GM13976 (cell line): Measurements from ENCODE around the gene HSD3B7.
A peak's percentile ranks its signal among the peaks of the same experiment; 100 is the strongest.
"Not testable (repeated sequence)": the region's sequence is repeated elsewhere in the genome, so short reads cannot be mapped to it uniquely, and the experiment has no call there.

Experiments used
- DNase-seq: peaks from one replicate; pipeline ENCODE4 v3.0.0; 2012; ENCODE audit warnings: low spot score
- in situ Hi-C: fragments of 300-500 bp; cut with MboI; formaldehyde crosslinking; loops from one replicate; pipeline ENCODE4 v1.12.0; 2022; ENCODE audit warnings: low sequenced_read_pairs, mixed read lengths, inconsistent platforms; ENCODE audit not compliant: unreplicated experiment
- TF ChIP-seq, protein P1 (sequence below): IDR thresholded peaks from 2 replicates; pipeline ENCODE4 v1.5.1; 2012; ENCODE audit warnings: borderline replicate concordance, mild to moderate bottlenecking; ENCODE audit not compliant: insufficient read depth; ENCODE audit errors: extremely low read depth, missing control alignments, control extremely low read depth

HSD3B7 gene

DNA sequence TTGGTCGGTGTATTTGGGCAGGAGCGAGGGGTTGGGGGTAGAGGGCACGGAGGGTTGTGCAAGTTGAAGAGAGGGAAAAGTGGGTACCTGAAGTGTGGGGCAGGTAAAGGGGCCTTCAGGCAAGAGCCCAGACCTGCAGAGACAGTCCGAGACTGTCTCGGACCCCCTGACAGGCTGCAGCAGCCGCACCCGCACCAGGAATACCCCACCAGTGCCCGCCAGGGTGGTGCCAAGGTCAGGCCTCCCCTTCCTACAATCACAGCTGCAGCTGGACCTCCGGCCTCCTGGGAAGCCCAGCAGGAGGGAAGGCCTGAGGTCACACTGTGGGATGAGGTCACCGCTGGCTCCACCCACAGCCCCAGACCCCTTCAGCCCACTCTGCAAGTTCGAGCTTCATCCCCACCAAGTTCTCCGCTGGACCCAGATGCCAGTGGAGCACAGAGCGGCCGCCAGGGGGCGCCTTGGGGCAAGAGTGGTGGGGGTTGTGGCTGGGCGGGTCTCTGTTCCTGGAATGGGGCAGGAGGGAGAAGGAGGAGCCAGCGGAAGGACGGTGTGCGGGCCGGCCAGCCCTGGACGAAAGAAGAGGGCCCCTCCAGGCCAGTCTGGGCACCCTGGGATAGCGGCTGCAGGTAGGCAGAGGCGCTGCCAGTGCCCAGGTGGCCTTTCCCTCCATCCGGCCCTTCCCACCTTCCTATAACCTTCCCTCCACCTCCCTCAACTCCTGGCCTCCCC lies at the start of gene HSD3B7:
Gene HSD3B7, plus strand, starts transcription at position 539 of the 732 bp plus-strand sequence. CDS start 452 bp downstream, outside the sequence.
- in situ Hi-C loops = loop anchor here (25.0 kb wide), 1 partner anchor 452 kb away; the partner anchor contains the start of genes COX6A2 and ZNF843
- peak; percentile 95 for DNase-seq
- TF ChIP-seq, protein P1, sequence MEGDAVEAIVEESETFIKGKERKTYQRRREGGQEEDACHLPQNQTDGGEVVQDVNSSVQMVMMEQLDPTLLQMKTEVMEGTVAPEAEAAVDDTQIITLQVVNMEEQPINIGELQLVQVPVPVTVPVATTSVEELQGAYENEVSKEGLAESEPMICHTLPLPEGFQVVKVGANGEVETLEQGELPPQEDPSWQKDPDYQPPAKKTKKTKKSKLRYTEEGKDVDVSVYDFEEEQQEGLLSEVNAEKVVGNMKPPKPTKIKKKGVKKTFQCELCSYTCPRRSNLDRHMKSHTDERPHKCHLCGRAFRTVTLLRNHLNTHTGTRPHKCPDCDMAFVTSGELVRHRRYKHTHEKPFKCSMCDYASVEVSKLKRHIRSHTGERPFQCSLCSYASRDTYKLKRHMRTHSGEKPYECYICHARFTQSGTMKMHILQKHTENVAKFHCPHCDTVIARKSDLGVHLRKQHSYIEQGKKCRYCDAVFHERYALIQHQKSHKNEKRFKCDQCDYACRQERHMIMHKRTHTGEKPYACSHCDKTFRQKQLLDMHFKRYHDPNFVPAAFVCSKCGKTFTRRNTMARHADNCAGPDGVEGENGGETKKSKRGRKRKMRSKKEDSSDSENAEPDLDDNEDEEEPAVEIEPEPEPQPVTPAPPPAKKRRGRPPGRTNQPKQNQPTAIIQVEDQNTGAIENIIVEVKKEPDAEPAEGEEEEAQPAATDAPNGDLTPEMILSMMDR = peak; percentile 85

GRCh38 chr16:30937692-30938091 lies 47.3 kb upstream of the HSD3B7 start:
- in situ Hi-C loops = no loop called here
- TF ChIP-seq, protein P1 = no peak
- DNase-seq = no peak

GRCh38 chr16:30939571-30939970 lies 45.4 kb upstream of the HSD3B7 start:
- DNase-seq, in situ Hi-C loops: not testable (repeated sequence)

DNA sequence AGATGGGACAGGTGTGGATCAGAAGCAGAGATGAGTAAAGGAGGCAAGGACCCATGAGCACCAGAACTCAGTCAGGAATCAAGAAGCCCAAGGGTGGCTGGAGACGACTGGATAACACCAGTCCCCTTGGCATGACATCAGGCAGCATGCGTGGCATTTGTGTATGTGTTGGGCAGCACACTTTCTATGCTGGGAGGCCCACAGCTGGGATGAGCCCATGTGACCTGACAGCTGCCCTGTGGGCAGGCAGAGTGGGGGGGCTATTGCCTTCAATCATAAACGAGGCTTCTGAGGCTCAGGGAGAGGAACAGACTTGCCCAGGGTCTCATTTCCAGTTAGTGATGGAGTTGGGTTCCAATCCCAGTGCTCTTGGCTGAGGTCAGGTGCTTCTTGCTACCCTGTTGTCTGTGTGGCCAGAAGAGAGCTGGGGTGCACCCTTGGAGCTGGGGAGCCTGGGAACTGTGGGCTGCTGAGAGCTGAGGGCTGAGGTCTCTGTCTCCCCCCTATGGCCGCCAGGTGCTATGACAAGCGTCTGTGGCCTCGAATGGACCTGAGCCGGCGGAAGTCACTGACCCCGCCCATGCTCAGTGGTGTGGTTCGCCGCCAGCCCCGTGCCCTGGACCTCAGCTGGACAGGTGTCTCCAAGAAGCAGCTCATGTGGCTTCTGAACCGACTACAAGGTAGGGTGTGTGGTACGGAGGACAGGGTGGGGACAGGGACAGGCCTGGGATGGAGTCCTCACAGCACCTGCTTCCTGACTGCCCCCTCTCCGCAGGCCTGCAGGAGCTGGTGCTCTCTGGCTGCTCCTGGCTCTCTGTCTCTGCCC lies 43.2 kb upstream of the HSD3B7 start:
- TF ChIP-seq, protein P1 = peak; percentile 93
- in situ Hi-C loops = no loop called here
- DNase-seq = peak; percentile 92

DNA sequence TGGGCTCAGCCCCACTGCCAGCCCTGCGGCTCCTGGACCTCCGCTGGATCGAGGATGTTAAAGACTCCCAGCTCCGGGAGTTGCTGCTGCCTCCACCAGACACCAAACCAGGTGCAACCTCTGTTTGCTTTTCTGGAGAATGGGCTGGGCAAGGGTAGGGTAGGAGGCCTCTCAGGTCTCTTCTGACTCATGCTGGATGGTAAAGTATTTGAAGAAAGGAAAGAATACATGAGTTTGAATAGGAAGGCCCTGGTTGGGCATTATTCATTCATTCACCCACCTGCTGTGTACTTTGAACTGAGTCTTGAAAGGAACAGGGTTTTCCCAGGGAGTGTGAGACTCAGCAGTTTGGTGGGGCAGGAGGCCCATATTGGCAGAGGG lies 42.6 kb upstream of the HSD3B7 start:
- TF ChIP-seq, protein P1 = no peak
- in situ Hi-C loops = no loop called here
- no peak for DNase-seq

- no peak for DNase-seq
- TF ChIP-seq, protein P1 = no peak
- in situ Hi-C loops = no loop called here
Measured at GRCh38 chr16:30944352-30944751, 40.7 kb upstream of the HSD3B7 start.
